Measurements from ENCODE around the gene EIF2S1. TPM values are rescaled to one million over a fixed set of nuclear protein-coding genes. Genes with fewer than 3 reads are reported as not detected.

Gene EIF2S1
- total RNA-seq, 1 donor, result 139 TPM

DNA sequence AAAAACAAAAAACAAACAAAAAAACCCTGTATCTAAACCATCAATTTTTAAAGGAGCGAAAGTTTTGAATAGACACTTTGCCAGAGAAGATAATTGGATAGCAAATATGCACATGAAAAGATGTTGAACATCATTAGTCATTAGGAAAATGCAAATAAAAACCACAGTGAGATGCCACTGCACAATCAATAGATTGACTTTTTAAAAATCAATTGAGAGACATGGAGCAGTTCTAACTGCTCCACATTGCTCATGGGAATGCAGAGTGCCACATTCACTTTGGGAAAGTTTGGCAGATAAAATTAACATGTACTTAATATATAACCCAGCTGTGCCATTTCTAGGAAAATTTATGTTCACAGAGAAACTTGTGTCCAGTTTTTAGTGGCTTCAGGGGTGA lies 12.7 kb downstream of the EIF2S1 start:
- H3K4me3 ChIP-seq (ENCODE audit: low read depth, low read length), result no peak overlapping the region
- no peak for DNase-seq (ENCODE audit: low read depth)
- TF ChIP-seq, protein P1, sequence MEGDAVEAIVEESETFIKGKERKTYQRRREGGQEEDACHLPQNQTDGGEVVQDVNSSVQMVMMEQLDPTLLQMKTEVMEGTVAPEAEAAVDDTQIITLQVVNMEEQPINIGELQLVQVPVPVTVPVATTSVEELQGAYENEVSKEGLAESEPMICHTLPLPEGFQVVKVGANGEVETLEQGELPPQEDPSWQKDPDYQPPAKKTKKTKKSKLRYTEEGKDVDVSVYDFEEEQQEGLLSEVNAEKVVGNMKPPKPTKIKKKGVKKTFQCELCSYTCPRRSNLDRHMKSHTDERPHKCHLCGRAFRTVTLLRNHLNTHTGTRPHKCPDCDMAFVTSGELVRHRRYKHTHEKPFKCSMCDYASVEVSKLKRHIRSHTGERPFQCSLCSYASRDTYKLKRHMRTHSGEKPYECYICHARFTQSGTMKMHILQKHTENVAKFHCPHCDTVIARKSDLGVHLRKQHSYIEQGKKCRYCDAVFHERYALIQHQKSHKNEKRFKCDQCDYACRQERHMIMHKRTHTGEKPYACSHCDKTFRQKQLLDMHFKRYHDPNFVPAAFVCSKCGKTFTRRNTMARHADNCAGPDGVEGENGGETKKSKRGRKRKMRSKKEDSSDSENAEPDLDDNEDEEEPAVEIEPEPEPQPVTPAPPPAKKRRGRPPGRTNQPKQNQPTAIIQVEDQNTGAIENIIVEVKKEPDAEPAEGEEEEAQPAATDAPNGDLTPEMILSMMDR (IDR thresholded peaks at IDR 0.05; ENCODE audit: insufficient read depth, low read length), result no peak

DNA sequence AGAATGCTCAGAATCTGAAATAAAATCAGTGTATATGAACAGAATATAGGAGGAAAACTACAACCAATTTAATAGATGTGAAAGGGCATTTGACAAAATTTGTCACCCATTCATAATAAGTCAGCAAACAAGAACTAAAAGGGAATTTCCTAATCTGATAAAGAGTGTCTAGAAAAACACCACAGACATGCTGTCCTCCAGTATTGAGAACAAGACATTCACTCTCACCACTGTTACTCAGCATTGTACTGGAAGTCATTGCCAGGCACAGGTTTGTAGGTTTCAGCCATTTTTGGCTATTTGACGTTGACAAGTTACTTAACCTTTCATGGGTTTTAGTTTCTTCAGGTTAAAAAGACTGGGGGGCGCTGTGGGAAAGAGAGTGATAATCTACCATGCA lies 13.2 kb downstream of the EIF2S1 start:
- no peak overlapping the region for H3K4me3 ChIP-seq (ENCODE audit: low read depth, low read length)
- no peak for DNase-seq (ENCODE audit: low read depth)
- TF ChIP-seq, protein P1 (IDR thresholded peaks at IDR 0.05; ENCODE audit: insufficient read depth, low read length), result no peak

DNA sequence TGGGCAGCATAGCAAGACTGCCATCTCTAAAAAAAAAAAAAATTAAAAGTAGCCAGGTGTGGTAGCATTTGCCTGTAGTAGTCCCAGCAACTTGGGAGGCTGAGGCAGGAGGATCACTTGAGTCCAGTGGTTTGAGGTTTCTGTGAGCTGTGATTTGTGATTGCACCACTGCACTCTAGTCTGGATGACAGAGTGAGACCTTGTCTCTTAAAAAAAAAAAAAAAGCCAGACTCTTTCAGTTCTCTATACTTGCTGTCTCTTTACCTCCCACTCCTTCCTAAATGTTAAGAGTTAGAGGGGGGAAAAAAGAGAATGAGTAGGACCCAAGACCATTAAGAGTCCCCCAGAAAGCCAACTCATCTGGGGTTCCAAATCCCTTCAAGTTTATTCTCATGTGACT lies 17.8 kb downstream of the EIF2S1 start:
- H3K4me3 ChIP-seq (ENCODE audit: low read depth, low read length), result no peak overlapping the region

DNA sequence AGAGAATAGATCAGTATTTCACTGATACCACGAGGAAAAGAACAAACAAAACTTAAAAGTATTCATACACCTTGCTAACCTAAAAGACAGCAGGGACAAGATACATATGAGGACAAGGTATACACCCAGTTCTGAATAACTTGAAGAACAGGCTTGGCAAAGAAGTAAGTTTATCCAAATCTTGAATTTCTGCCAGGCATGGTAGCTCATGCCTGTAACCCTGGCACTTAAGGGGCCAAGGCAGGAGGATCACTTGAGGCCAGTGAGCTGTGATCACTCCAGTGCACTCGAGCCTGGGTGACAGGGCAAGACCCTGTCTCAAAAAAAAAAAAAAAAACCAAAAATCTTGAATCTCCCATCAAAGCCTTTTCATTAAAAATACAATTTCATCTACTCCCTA lies 25.0 kb downstream of the EIF2S1 start:
- no peak for DNase-seq (ENCODE audit: low read depth)
- no peak overlapping the region for H3K4me3 ChIP-seq (ENCODE audit: low read depth, low read length)
- TF ChIP-seq, protein P1 (IDR thresholded peaks at IDR 0.05; ENCODE audit: insufficient read depth, low read length), result no peak

More for the DNA sequence above, 17.8 kb downstream of the EIF2S1 start:
- no peak for DNase-seq (ENCODE audit: low read depth)
- TF ChIP-seq, protein P1 (IDR thresholded peaks at IDR 0.05; ENCODE audit: insufficient read depth, low read length), result no peak

DNA sequence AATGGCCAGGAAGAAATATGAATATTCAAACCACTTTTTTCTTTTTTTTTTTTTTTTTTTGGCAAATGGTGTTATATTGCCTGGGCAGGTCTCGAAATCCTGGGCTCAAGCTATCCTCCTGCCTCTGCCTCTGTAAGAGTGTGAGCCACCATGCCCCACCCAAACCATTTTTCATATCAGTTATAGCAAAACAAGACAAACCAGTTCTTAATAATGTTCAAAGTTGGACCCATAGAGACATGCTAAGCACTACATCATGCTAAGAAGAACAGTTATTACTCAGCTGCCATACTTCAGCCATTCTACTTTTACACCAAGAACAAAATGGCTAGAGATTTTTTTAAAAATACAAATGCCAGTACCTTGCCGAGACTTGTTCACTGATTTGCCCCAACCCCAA lies 25.5 kb downstream of the EIF2S1 start:
- TF ChIP-seq, protein P1 (IDR thresholded peaks at IDR 0.05; ENCODE audit: insufficient read depth, low read length), result no peak
- no peak overlapping the region for H3K4me3 ChIP-seq (ENCODE audit: low read depth, low read length)
- no peak for DNase-seq (ENCODE audit: low read depth)

DNA sequence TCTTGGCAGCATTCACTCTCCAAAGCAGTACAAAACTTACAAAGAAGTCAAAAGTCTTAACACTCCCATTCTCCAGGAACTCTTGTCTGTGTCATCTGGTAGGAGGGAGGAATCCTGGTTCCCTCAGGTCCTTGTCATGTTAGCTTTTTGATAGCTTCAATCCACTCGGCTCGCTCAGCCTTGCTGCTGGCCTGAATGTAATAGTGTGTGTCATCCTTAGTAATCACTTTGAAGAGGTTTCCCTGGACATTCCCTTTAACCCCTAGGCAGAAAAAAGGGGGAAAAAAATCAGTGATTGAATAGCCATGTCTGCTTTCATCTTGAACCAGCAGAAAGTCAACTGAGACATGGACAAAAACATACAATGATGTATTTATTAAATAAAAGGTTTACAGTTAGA lies 27.1 kb downstream of the EIF2S1 start:
- DNase-seq (ENCODE audit: low read depth), result peak; percentile 20
- TF ChIP-seq, protein P1 (IDR thresholded peaks at IDR 0.05; ENCODE audit: insufficient read depth, low read length), result no peak
- H3K4me3 ChIP-seq (ENCODE audit: low read depth, low read length), result no peak overlapping the region

DNA sequence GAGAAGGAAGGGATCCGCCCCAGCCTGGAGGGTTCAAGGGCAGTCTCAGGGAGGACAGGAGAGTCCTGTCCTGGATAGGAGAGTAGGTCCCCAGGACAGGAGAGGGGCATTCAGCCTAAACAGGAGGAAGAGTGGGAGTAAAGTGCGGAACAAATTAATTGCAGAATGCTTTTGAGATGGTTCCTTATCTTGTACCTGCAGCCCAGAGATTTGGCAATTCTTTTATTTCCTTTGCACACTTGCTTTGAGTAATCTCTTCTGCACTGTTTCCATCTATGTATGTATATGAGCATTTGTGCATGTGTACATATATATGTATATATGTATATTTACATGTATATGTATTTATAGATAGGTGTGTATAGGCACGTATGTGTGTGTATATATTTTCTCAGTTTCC lies 29.1 kb downstream of the EIF2S1 start:
- H3K4me3 ChIP-seq (ENCODE audit: low read depth, low read length), result no peak overlapping the region
- no peak for DNase-seq (ENCODE audit: low read depth)
- TF ChIP-seq, protein P1 (IDR thresholded peaks at IDR 0.05; ENCODE audit: insufficient read depth, low read length), result no peak
